K562 (cell line): ENCODE data around the gene WDR54. TPM values are rescaled to one million over a fixed set of nuclear protein-coding genes. Genes with fewer than 3 reads are reported as not detected.

Experiments used
- BACH1 ChIP-seq: fragments of 200-800 bp; sonication (Bioruptor generic); IDR thresholded peaks from 2 replicates; pipeline ENCODE4 v1.6.1; 2016; ENCODE audit warnings: missing genetic modification characterization, missing compliant biosample characterization
- BCOR ChIP-seq: fragments of 450-650 bp; IDR thresholded peaks from 2 replicates; pipeline ENCODE4 v1.6.1; 2016
- DACH1 ChIP-seq: fragments of 450-650 bp; IDR thresholded peaks from 2 replicates; pipeline ENCODE4 v1.6.1; 2018; ENCODE audit not compliant: partially characterized antibody
- FOS ChIP-seq: IDR thresholded peaks from 3 replicates; pipeline ENCODE4 v1.6.1; 2011; ENCODE audit not compliant: insufficient read length; ENCODE audit errors: extremely low read depth
- FOXP4 ChIP-seq: sonication (generic); formaldehyde crosslinking; IDR thresholded peaks from 2 replicates; pipeline ENCODE4 v1.8.0; 2022; ENCODE audit warnings: mild to moderate bottlenecking, missing genetic modification reagents, borderline replicate concordance
- HDAC3 ChIP-seq: fragments of 450-650 bp; IDR thresholded peaks from 2 replicates; pipeline ENCODE4 v1.6.1; 2018; ENCODE audit warnings: borderline replicate concordance, mild to moderate bottlenecking, moderate library complexity; ENCODE audit not compliant: partially characterized antibody
- HNRNPLL ChIP-seq: fragments of 200-400 bp; formaldehyde crosslinking; IDR thresholded peaks from 2 replicates; pipeline ENCODE4 v1.6.1; 2017; ENCODE audit warnings: low read length, low read depth, mild to moderate bottlenecking; ENCODE audit not compliant: poor library complexity, severe bottlenecking
- ILK ChIP-seq: fragments of 450-650 bp; IDR thresholded peaks from 2 replicates; pipeline ENCODE4 v1.6.1; 2016; ENCODE audit warnings: missing genetic modification characterization, low read depth, mild to moderate bottlenecking, missing compliant biosample characterization, moderate library complexity, borderline replicate concordance
- L3MBTL2 ChIP-seq: fragments of 450-650 bp; IDR thresholded peaks from 2 replicates; pipeline ENCODE4 v1.6.1; 2016; ENCODE audit warnings: mild to moderate bottlenecking, moderate library complexity
- MEIS2 ChIP-seq: fragments of 450-650 bp; IDR thresholded peaks from 2 replicates; pipeline ENCODE4 v1.6.1; 2014; ENCODE audit warnings: mild to moderate bottlenecking; ENCODE audit not compliant: partially characterized antibody
- TBL1XR1 ChIP-seq, 2 experiments: IDR thresholded peaks; 2 replicates each; pipeline ENCODE4 v1.6.1; 2012; ENCODE audit warnings: improper control_type of control experiment in 2 of 2, low read length in 2 of 2, mild to moderate bottlenecking in 1 of 2
- TSC22D4 ChIP-seq: fragments of 450-650 bp; IDR thresholded peaks from 2 replicates; pipeline ENCODE4 v1.6.1; 2016; ENCODE audit warnings: missing genetic modification characterization, missing biosample characterization, control low read depth
- ZNF785 ChIP-seq: fragments of 250-450 bp; sonication (Bioruptor Pico); IDR thresholded peaks from 2 replicates; pipeline ENCODE4 v1.4.0; 2020; ENCODE audit warnings: mild to moderate bottlenecking
- polyA plus RNA-seq, 8 experiments: library from polyadenylated mRNA; depleted of rRNA in 4 of 8; stranded (reverse) in 5 of 8; unstranded in 3 of 8; fragments of >200 nt; fragmentation: Nextera tagmentation in 2 of 8; fragmentation: Illumina TruSeq in 1 of 8; extraction: Ambion mirVana in 2 of 8; extraction: Trizol in 1 of 8; gene quantifications; 2 replicates each; pipeline versions ENCODE4 v1.2.1 to v1.2.3, GENCODE V29; 2011 to 2014; ENCODE audit warnings: inconsistent platforms in 1 of 8, missing spikeins in 1 of 8
- total RNA-seq, 7 experiments: library from RNA; depleted of rRNA in 6 of 7; stranded (reverse); fragments of >200 nt in 6 of 7; fragmentation: Illumina TruSeq in 2 of 7; extraction: Trizol in 2 of 7; gene quantifications; 2 replicates each; pipeline versions ENCODE4 v1.2.1 to v1.2.3, GENCODE V29; 2011 to 2021; ENCODE audit warnings: low replicate concordance in 1 of 7
- TF ChIP-seq, protein P1 (sequence below): fragments of 450-650 bp; IDR thresholded peaks from 2 replicates; pipeline ENCODE4 v1.7.0; 2016; ENCODE audit warnings: borderline replicate concordance
- TF ChIP-seq, protein P2 (sequence below), 2 experiments: IDR thresholded peaks; 2 replicates each; pipeline ENCODE4 v1.6.1; 2011; ENCODE audit warnings: borderline replicate concordance in 1 of 2, control low read depth in 1 of 2, low read depth in 1 of 2, low read length in 1 of 2, mild to moderate bottlenecking in 1 of 2, mixed read lengths in 1 of 2, moderate library complexity in 1 of 2; ENCODE audit not compliant: insufficient read depth in 1 of 2, insufficient read length in 1 of 2, poor library complexity in 1 of 2, severe bottlenecking in 1 of 2; ENCODE audit errors: extremely low read depth in 1 of 2
- TF ChIP-seq, protein P3 (sequence below), 3 experiments: fragments of 200-800 bp in 1 of 3; sonication (Bioruptor generic) in 1 of 3; sonication (generic) in 1 of 3; formaldehyde crosslinking in 1 of 3; IDR thresholded peaks; 2 replicates each; pipeline versions ENCODE4 v1.6.1 to v1.8.0; 2016 to 2022; ENCODE audit warnings: mild to moderate bottlenecking in 2 of 3, missing compliant biosample characterization in 2 of 3, missing genetic modification characterization in 2 of 3, missing genetic modification reagents in 1 of 3
- TF ChIP-seq, protein P4 (sequence below): fragments of 450-650 bp; IDR thresholded peaks from 2 replicates; pipeline ENCODE4 v1.6.1; 2016; ENCODE audit warnings: borderline replicate concordance

Gene WDR54
- total and polyA plus RNA-seq, 9 of the 15 experiments (the other 6 are each of a cell fraction or from before 2014, with no cell fraction given) = 5.2 to 15.2 (median 7.4) TPM

GRCh38 chr2:74440378-74441169 is 19.0 kb downstream of the WDR54 start (continued):
- no peak for TF ChIP-seq ILK (tag)
- TF ChIP-seq L3MBTL2 = peak; percentile 81
- TF ChIP-seq TBL1XR1 (IDR thresholded peaks at IDR 0.05; ENCODE audit: low read length in 2 of 2) = no peak
- TF ChIP-seq TSC22D4 = no peak
- TF ChIP-seq, protein P1, sequence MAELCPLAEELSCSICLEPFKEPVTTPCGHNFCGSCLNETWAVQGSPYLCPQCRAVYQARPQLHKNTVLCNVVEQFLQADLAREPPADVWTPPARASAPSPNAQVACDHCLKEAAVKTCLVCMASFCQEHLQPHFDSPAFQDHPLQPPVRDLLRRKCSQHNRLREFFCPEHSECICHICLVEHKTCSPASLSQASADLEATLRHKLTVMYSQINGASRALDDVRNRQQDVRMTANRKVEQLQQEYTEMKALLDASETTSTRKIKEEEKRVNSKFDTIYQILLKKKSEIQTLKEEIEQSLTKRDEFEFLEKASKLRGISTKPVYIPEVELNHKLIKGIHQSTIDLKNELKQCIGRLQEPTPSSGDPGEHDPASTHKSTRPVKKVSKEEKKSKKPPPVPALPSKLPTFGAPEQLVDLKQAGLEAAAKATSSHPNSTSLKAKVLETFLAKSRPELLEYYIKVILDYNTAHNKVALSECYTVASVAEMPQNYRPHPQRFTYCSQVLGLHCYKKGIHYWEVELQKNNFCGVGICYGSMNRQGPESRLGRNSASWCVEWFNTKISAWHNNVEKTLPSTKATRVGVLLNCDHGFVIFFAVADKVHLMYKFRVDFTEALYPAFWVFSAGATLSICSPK = no peak
- TF ChIP-seq BCOR = 0 out of 2 replicates have a peak, but pooled peaks have one; percentile 7
- TF ChIP-seq, protein P2, sequence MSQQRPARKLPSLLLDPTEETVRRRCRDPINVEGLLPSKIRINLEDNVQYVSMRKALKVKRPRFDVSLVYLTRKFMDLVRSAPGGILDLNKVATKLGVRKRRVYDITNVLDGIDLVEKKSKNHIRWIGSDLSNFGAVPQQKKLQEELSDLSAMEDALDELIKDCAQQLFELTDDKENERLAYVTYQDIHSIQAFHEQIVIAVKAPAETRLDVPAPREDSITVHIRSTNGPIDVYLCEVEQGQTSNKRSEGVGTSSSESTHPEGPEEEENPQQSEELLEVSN (IDR thresholded peaks at IDR 0.05; ENCODE audit: borderline replicate concordance in 1 of 2, extremely low read depth in 1 of 2, insufficient read depth in 1 of 2, insufficient read length in 1 of 2, low read depth in 1 of 2, low read length in 1 of 2, poor library complexity in 1 of 2, severe bottlenecking in 1 of 2) = peak; percentile 39 to 61
- no peak for TF ChIP-seq ZNF785
- TF ChIP-seq MEIS2 = peak; percentile 6
- TF ChIP-seq FOXP4 (CRISPR knock-in tag) = no peak
- no peak for TF ChIP-seq HDAC3
- no peak for TF ChIP-seq DACH1
- TF ChIP-seq, protein P3, sequence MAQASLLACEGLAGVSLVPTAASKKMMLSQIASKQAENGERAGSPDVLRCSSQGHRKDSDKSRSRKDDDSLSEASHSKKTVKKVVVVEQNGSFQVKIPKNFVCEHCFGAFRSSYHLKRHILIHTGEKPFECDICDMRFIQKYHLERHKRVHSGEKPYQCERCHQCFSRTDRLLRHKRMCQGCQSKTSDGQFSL (CRISPR knock-in tag; IDR thresholded peaks at IDR 0.05) = peak; percentile 86
- TF ChIP-seq, protein P3 (tag; IDR thresholded peaks at IDR 0.05) = no peak
- TF ChIP-seq BACH1 (tag) = no peak
- TF ChIP-seq, protein P4, sequence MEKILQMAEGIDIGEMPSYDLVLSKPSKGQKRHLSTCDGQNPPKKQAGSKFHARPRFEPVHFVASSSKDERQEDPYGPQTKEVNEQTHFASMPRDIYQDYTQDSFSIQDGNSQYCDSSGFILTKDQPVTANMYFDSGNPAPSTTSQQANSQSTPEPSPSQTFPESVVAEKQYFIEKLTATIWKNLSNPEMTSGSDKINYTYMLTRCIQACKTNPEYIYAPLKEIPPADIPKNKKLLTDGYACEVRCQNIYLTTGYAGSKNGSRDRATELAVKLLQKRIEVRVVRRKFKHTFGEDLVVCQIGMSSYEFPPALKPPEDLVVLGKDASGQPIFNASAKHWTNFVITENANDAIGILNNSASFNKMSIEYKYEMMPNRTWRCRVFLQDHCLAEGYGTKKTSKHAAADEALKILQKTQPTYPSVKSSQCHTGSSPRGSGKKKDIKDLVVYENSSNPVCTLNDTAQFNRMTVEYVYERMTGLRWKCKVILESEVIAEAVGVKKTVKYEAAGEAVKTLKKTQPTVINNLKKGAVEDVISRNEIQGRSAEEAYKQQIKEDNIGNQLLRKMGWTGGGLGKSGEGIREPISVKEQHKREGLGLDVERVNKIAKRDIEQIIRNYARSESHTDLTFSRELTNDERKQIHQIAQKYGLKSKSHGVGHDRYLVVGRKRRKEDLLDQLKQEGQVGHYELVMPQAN = no peak
- peak; percentile 29 for TF ChIP-seq HNRNPLL
- no peak for TF ChIP-seq FOS
